ENCODE data around the gene RPS6KA5. TPM values are rescaled to one million over a fixed set of nuclear protein-coding genes. Genes with fewer than 3 reads are reported as not detected.

Gene RPS6KA5
- total and polyA plus RNA-seq, 5 experiments from 2014 or later, result 12.3 to 23.2 (median 14.5) TPM

Other genes starting within 250 kb of the RPS6KA5 start
- gene TTC7B, start 244.2 kb downstream of the RPS6KA5 start, total RNA-seq, result under 1 TPM; 0.41 to 0.81 TPM
- under 1 TPM; 0.01 to 0.50 (median 0.40) TPM for gene TTC7B, start 244.2 kb downstream of the RPS6KA5 start, polyA plus RNA-seq
- 10 to 100 TPM; 83.5 to 83.9 TPM for gene DGLUCY, start 53.4 kb upstream of the RPS6KA5 start, total RNA-seq
- gene DGLUCY, start 53.4 kb upstream of the RPS6KA5 start, polyA plus RNA-seq, result 10 to 100 TPM; 24.9 to 38.5 (median 28.5) TPM
- under 1 TPM; 0.60 to 0.73 TPM for gene GPR68, start 184.1 kb upstream of the RPS6KA5 start, total RNA-seq
- gene GPR68, start 184.1 kb upstream of the RPS6KA5 start, polyA plus RNA-seq, result 1 to 10 TPM in 1 of 3 donors, under 1 TPM in 2; 0.15 to 7.9 (median 0.82) TPM